ENCODE measurements around the gene LRP2.

Gene LRP2

DNA sequence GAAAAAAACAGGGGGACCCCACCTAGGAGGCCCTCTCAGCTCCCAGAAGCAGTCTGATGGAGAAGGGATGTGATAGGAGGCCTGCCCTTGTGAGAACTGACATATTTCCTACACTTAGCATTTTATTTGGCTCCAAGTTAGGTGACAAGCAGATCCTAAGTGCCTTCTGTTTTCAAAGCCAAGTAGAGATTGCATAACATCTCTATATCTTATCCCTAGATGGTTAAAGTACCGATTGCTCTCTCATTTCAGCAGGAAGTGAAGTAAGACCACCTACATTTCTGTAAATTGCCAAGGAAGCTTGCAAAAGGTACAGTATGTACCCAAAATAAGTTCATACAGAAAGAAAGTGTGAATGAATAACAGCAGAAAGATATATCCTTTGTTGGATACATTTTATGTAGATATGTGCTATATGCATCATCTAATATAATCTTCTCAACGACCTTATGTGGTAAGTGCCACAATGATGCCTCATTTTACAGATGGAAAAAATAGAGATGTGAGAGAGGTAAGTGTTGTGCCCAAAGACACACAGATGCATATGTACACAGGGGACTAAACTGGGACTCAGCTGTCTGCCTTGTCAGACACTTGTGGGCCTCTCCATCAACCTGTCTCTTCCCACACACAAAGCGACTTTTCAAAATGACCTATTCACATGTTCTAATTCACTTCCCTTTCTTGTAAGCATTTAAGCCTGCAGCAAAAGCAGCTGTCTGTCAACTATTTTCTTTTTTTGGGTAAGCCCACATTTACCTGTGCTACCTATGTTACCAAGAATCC, 254.0 kb downstream of the LRP2 start:
- ChIA-PET POLR2A (no interaction called here), CTCF (interaction anchor here (1.2 to 5.6 kb wide), 12 partner anchors 9 to 168 kb away, joined by 3 to 69 read pairs (median 10); no protein-coding TSS in a partner anchor)
- DNase-seq (ENCODE audit: extremely low spot score): peak; percentile 20
- TF ChIP-seq CTCF (IDR thresholded peaks at IDR 0.05; ENCODE audit: control extremely low read depth, extremely low read depth, low read depth, missing control alignments): no peak

GRCh38 chr2:169107645-169108044, 254.7 kb downstream of the LRP2 start:
- TF ChIP-seq CTCF (IDR thresholded peaks at IDR 0.05; ENCODE audit: control extremely low read depth, extremely low read depth, low read depth, missing control alignments): no peak
- POLR2A ChIA-PET: no interaction called here

DNA sequence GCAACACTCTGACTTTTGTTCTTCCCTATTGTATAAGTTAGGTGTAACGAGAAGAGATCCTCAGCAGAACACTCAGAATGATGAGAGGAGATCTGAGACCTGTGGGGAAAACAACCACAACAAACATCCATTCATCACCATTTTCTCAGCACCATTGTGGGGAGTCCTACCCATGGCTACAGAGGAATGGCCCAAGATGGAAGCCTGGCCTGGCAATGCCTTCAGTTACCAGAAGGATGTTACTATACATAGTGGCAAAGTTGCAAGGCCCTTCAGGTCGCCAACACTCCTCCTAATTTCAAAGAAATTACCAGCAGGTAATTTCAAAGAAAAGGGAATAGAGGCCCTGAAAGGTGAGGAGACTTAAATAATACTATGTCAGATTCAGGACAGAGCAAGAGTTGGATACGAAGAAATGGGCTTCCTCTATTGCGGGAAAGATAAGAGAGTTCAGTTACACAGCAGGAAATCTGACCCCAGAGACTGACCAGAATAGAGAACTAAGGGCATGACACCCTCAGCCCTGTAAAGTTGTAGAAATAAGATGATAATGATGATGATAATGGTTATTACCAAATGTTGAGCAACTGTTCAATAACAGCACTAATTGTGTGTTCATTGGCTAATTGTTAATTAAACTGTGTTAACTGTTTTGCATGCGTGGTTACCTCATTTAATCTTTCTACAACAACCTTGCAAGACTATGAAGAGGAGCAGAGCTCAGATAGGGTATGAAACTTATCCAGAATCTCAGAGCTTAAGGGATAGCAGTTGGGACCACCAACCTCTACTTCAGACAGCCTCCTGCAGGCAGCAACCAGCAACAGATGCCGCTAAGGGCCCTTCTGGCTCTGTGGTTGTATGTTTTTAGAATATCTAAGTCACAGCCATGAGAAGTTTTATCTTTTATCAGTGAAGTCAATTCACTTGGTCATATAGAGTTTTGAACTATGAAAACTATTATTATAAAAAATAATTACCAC, 255.5 kb downstream of the LRP2 start:
- no peak for DNase-seq (ENCODE audit: extremely low spot score)
- CTCF ChIA-PET: interaction anchor here (1.2 to 5.6 kb wide), 4 partner anchors 7 to 35 kb away, joined by 4 to 69 read pairs (median 30); no protein-coding TSS in a partner anchor
- TF ChIP-seq CTCF (IDR thresholded peaks at IDR 0.05; ENCODE audit: control extremely low read depth, extremely low read depth, low read depth, missing control alignments): no peak
- POLR2A ChIA-PET: no interaction called here

More at GRCh38 chr2:169107645-169108044, 254.7 kb downstream of the LRP2 start:
- no peak for DNase-seq (ENCODE audit: extremely low spot score)
- CTCF ChIA-PET: interaction anchor here (2.3 to 5.6 kb wide), 4 partner anchors 8 to 34 kb away, joined by 7 to 69 read pairs (median 56); no protein-coding TSS in a partner anchor

DNA sequence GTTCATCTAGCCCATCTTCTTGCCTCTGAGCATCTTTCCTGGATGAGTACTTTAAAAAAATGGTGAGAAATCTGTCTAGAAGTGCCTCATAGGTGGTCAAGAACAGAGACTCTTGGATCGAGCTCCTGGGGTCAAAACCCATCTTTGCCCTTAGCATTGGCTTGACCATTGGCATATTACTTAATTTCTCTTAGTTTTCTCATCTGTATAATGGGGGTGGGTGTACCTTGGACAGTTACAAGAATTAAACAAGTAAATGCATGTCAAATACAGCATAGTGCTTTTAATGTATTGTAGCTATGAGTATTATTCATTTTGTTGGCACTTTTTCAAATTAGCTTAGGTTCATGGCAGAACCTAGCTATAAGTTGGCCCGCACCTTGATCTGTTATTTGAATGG, 256.2 kb downstream of the LRP2 start:
- DNase-seq (ENCODE audit: extremely low spot score): no peak
- ChIA-PET CTCF (interaction anchor here (1.2 to 2.3 kb wide), 3 partner anchors 10 to 36 kb away, joined by 4 to 7 read pairs (median 4); no protein-coding TSS in a partner anchor), POLR2A (no interaction called here)
- no peak for TF ChIP-seq CTCF (IDR thresholded peaks at IDR 0.05; ENCODE audit: control extremely low read depth, extremely low read depth, low read depth, missing control alignments)

- TF ChIP-seq CTCF (IDR thresholded peaks at IDR 0.05; ENCODE audit: control extremely low read depth, extremely low read depth, low read depth, missing control alignments): no peak
- DNase-seq (ENCODE audit: extremely low spot score): no peak
- POLR2A ChIA-PET: no interaction called here
- CTCF ChIA-PET: interaction anchor here (1.2 to 2.3 kb wide), 3 partner anchors 11 to 36 kb away, joined by 4 to 7 read pairs (median 4); no protein-coding TSS in a partner anchor
Observed at GRCh38 chr2:169105476-169105875, 256.9 kb downstream of the LRP2 start.

DNA sequence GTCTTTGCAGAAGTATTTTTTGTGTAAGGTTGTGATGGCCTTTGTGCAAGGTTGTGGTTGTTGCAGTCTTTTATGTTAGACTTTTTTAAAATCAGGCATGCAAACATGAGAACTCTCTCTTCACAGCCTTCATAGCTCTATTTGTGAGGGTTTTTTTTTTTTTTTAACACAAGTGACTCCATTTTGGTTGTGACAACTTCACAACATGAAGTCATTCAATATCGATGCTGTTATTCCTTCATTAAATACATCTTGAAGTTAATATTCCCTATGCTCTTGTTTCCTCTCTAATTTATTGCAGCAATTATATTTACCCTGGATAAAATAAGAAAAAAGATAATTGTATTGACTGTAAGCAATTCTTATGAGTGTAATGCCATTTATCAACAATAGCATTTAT, 257.5 kb downstream of the LRP2 start:
- ChIA-PET POLR2A (no interaction called here), CTCF (interaction anchor here (1.2 to 1.4 kb wide), 2 partner anchors 11 to 27 kb away, joined by 4 read pairs; no protein-coding TSS in a partner anchor)
- no peak for DNase-seq (ENCODE audit: extremely low spot score)
- no peak for TF ChIP-seq CTCF (IDR thresholded peaks at IDR 0.05; ENCODE audit: control extremely low read depth, extremely low read depth, low read depth, missing control alignments)
